HepG2 (cell line): ENCODE results near the gene PPRC1. TPM values are rescaled to one million over a fixed set of nuclear protein-coding genes. Genes with fewer than 3 reads are reported as not detected.

ENCODE experiments used
- ARID4A ChIP-seq: sonication (generic); formaldehyde crosslinking; IDR thresholded peaks from 2 replicates; pipeline ENCODE4 v1.5.0; 2020; ENCODE audit warnings: mild to moderate bottlenecking, missing genetic modification reagents, borderline replicate concordance
- CEBPB ChIP-seq: IDR thresholded peaks from 2 replicates; pipeline ENCODE4 v1.6.1; 2011; ENCODE audit warnings: low read depth, low read length, improper control_type of control experiment, borderline replicate concordance
- DNMT1 ChIP-seq: sonication (generic); formaldehyde crosslinking; IDR thresholded peaks from 2 replicates; pipeline ENCODE4 v1.5.1; 2020; ENCODE audit warnings: mild to moderate bottlenecking, missing genetic modification reagents
- ELF1 ChIP-seq: sonication (generic); formaldehyde crosslinking; IDR thresholded peaks from 2 replicates; pipeline ENCODE4 v1.4.0; 2020; ENCODE audit warnings: missing genetic modification reagents
- GTF2F1 ChIP-seq: fragments of 150-350 bp; IDR thresholded peaks from 2 replicates; pipeline ENCODE4 v1.6.1; 2014; ENCODE audit warnings: low read length
- MTERF4 ChIP-seq: sonication (generic); formaldehyde crosslinking; IDR thresholded peaks from 2 replicates; pipeline ENCODE4 v1.8.0; 2023; ENCODE audit warnings: mild to moderate bottlenecking, missing genetic modification reagents
- SALL2 ChIP-seq: sonication (generic); formaldehyde crosslinking; IDR thresholded peaks from 2 replicates; pipeline ENCODE4 v1.8.1; 2023; ENCODE audit warnings: mild to moderate bottlenecking, missing genetic modification reagents, inconsistent platforms
- SYNCRIP ChIP-seq: fragments of 200-400 bp; formaldehyde crosslinking; IDR thresholded peaks from 2 replicates; pipeline ENCODE4 v1.6.1; 2018; ENCODE audit warnings: mild to moderate bottlenecking, low read depth, low read length; ENCODE audit not compliant: insufficient read depth
- TCF12 ChIP-seq, 2 experiments: fragments of 450-650 bp in 1 of 2; sonication (generic) in 1 of 2; formaldehyde crosslinking in 1 of 2; IDR thresholded peaks; 2 replicates each; pipeline versions ENCODE4 v1.6.1 to v1.8.0; 2017 to 2022; ENCODE audit warnings: antibody characterized with exemption in 1 of 2, mild to moderate bottlenecking in 1 of 2, missing genetic modification reagents in 1 of 2, moderate library complexity in 1 of 2
- TRIM22 ChIP-seq: fragments of 450-650 bp; IDR thresholded peaks from 2 replicates; pipeline ENCODE4 v1.6.1; 2017
- ZNF121 ChIP-seq: sonication (generic); formaldehyde crosslinking; IDR thresholded peaks from 2 replicates; pipeline ENCODE4 v1.5.0; 2020; ENCODE audit warnings: mild to moderate bottlenecking, missing genetic modification reagents
- ZNF142 ChIP-seq: sonication (generic); formaldehyde crosslinking; IDR thresholded peaks from 2 replicates; pipeline ENCODE4 v1.4.0; 2020; ENCODE audit warnings: missing genetic modification reagents
- ZNF569 ChIP-seq: sonication (generic); formaldehyde crosslinking; IDR thresholded peaks from 2 replicates; pipeline ENCODE4 v1.5.0; 2020; ENCODE audit warnings: mild to moderate bottlenecking, missing genetic modification reagents, moderate library complexity, borderline replicate concordance
- ZSCAN30 ChIP-seq: sonication (generic); formaldehyde crosslinking; IDR thresholded peaks from 2 replicates; pipeline ENCODE4 v1.5.0; 2020; ENCODE audit warnings: mild to moderate bottlenecking, missing genetic modification reagents
- polyA plus RNA-seq, 8 experiments: library from polyadenylated mRNA; depleted of rRNA in 3 of 8; stranded (reverse) in 7 of 8; unstranded in 1 of 8; fragments of >200 nt; fragmentation: Illumina TruSeq in 4 of 8; extraction: Trizol in 4 of 8; gene quantifications; 2 replicates each; pipeline versions ENCODE4 v1.2.1 to v1.2.3, GENCODE V29; 2011 to 2016; ENCODE audit warnings: low read depth in 4 of 8, missing spikeins in 1 of 8, mixed read lengths in 1 of 8; ENCODE audit not compliant: insufficient read depth in 1 of 8
- total RNA-seq, 5 experiments: library from RNA; depleted of rRNA; stranded (reverse); fragments of >200 nt; fragmentation: Illumina TruSeq; extraction: Trizol; gene quantifications; 2 replicates each; pipeline ENCODE4 v1.2.3, GENCODE V29; 2016; ENCODE audit warnings: low read depth in 1 of 5

Gene PPRC1
- total and polyA plus RNA-seq, 2 of the 13 experiments (the other 11 are each of a cell fraction or from before 2014, with no cell fraction given), result 18.7 to 24.2 TPM

GRCh38 chr10:102151774-102152544 is 19.1 kb downstream of the PPRC1 start, which contains the start of gene NOLC1 (continued):
- TF ChIP-seq ZNF142 (CRISPR knock-in tag) (no peak), ZNF121 (CRISPR knock-in tag) (no peak), SALL2 (CRISPR knock-in tag) (peak; percentile 91), ZNF569 (CRISPR knock-in tag) (0 out of 2 replicates have a peak, but pooled peaks have one; percentile 83), ZSCAN30 (CRISPR knock-in tag) (0 out of 2 replicates have a peak, but pooled peaks have one; percentile 62), ELF1 (CRISPR knock-in tag) (peak; percentile 90), MTERF4 (peak; percentile 76; the same call in 1 of the 2 replicates), TRIM22 (no peak), CEBPB (peak; percentile 83), GTF2F1 (no peak), SYNCRIP (no peak), ARID4A (CRISPR knock-in tag) (peak; percentile 98), DNMT1 (CRISPR knock-in tag) (peak; percentile 81; the same call in 1 of the 2 replicates), TCF12 (IDR thresholded peaks at IDR 0.05) (no peak), TCF12 (CRISPR knock-in tag; IDR thresholded peaks at IDR 0.05) (peak; percentile 91)
